ENCODE measurements around the gene FMNL3. TPM values are rescaled to one million over a fixed set of nuclear protein-coding genes. Genes with fewer than 3 reads are reported as not detected.

Gene FMNL3
- polyA plus RNA-seq, 1 experiment, result 15.8 TPM

GRCh38 chr12:49643961-49644619 lies 63.1 kb downstream of the FMNL3 start:
- TF ChIP-seq CTCF (IDR thresholded peaks at IDR 0.05; ENCODE audit: low read depth, low read length), result no peak
- POLR2A ChIA-PET, result interaction anchor here (1.2 to 3.1 kb wide), 2 partner anchors 30 to 97 kb away, joined by 3 to 7 read pairs; partner anchors contain the start of gene TMBIM6
- H3K27me3 ChIP-seq (ENCODE audit: control insufficient read depth, insufficient read depth, low read length), result no peaks in the 10 kb centered on the region

DNA sequence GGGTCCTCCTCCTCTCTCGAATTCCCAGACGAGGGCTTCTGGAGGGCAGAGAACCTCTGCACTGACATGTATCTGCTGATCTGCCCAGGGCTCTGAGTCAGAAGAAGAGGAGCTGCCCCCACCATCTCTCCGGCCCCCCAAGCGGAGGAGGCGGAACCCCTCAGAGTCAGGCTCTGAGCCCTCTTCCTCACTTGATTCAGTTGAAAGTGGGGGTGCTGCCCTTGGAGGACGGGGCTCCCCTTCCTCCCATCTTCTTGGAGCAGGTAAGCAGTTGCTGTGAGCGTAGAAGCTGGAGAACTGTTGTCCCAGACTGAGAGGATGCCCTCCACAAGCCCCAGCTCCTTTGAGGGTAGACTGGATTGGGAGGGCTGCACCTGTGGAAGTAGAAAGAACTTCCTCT lies 64.1 kb downstream of the FMNL3 start:
- Histone ChIP-seq H3K9me3 (ENCODE audit: control insufficient read depth, insufficient read depth, low read length) (no peaks in the 10 kb centered on the region), H3K4me3 (ENCODE audit: low read depth, low read length) (no peak overlapping the region), H3K27me3 (ENCODE audit: control insufficient read depth, insufficient read depth, low read length) (no peaks in the 10 kb centered on the region), H3K27ac (ENCODE audit: low read depth, low read length) (no peak overlapping the region)
- POLR2A ChIA-PET, result interaction anchor here (1.2 to 3.1 kb wide), 2 partner anchors 31 to 98 kb away, joined by 3 to 7 read pairs; partner anchors contain the start of gene TMBIM6
- CTCF ChIA-PET, result interaction anchor here (0.7 to 3.8 kb wide), 5 partner anchors 20 to 98 kb away, joined by 3 to 76 read pairs (median 6); partner anchors contain the start of genes PRPF40B and TMBIM6
- no peak for DNase-seq (ENCODE audit: low read depth, low spot score)
- TF ChIP-seq CTCF (IDR thresholded peaks at IDR 0.05; ENCODE audit: low read depth, low read length), result no peak

More at GRCh38 chr12:49643961-49644619, 63.1 kb downstream of the FMNL3 start:
- H3K27ac ChIP-seq (ENCODE audit: low read depth, low read length), result no peak overlapping the region
- no peak for DNase-seq (ENCODE audit: low read depth, low spot score)
- CTCF ChIA-PET, result interaction anchor here (0.6 to 3.8 kb wide), 9 partner anchors 11 to 108 kb away, joined by 3 to 76 read pairs (median 11); partner anchors contain the start of gene TMBIM6
- H3K4me3 ChIP-seq (ENCODE audit: low read depth, low read length), result no peak overlapping the region
- H3K9me3 ChIP-seq (ENCODE audit: control insufficient read depth, insufficient read depth, low read length), result no peaks in the 10 kb centered on the region

DNA sequence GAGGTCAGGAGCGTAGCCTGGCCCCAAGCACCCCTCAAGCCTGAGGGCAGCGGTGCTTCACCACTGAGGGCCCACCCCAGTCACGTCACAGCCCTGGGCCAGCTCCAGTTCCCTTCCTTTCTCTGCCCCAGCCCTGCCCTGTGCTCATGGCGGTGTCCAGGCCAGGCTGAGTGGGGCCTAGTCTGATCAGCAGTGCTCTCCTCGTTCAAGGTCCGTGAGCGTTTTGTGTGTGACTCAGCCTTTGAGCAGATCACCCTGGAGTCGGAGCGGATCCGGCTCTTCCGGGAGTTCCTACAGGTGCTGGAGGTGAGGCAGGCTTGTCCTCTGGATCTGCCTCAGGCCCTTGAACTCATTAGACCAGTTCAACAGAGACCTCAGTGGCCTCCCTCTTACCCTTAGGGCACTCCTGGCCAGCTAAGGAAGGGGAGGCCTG lies 64.8 kb downstream of the FMNL3 start:
- H3K27me3 ChIP-seq (ENCODE audit: control insufficient read depth, insufficient read depth, low read length), result no peaks in the 10 kb centered on the region
- ChIA-PET POLR2A (interaction anchor here (3.1 kb wide), 1 partner anchor 99 kb away, joined by 7 read pairs; the partner anchor contains the start of gene TMBIM6), CTCF (interaction anchor here (0.6 to 1.9 kb wide), 2 partner anchors 17 to 66 kb away, joined by 3 to 9 read pairs; no protein-coding TSS in a partner anchor)
- H3K4me3 ChIP-seq (ENCODE audit: low read depth, low read length), result no peak overlapping the region
- H3K27ac ChIP-seq (ENCODE audit: low read depth, low read length), result no peak overlapping the region
- TF ChIP-seq CTCF (IDR thresholded peaks at IDR 0.05; ENCODE audit: low read depth, low read length), result no peak
- H3K9me3 ChIP-seq (ENCODE audit: control insufficient read depth, insufficient read depth, low read length), result no peaks in the 10 kb centered on the region
- DNase-seq (ENCODE audit: low read depth, low spot score), result no peak

- CTCF ChIA-PET, result interaction anchor here (0.6 to 1.9 kb wide), 3 partner anchors 16 to 67 kb away, joined by 3 to 9 read pairs (median 4); no protein-coding TSS in a partner anchor
- H3K27ac ChIP-seq (ENCODE audit: low read depth, low read length), result no peak overlapping the region
- H3K4me3 ChIP-seq (ENCODE audit: low read depth, low read length), result no peak overlapping the region
- H3K27me3 ChIP-seq (ENCODE audit: control insufficient read depth, insufficient read depth, low read length), result no peaks in the 10 kb centered on the region
- POLR2A ChIA-PET, result interaction anchor here (3.1 kb wide), 1 partner anchor 100 kb away, joined by 7 read pairs; the partner anchor contains the start of gene TMBIM6
- H3K9me3 ChIP-seq (ENCODE audit: control insufficient read depth, insufficient read depth, low read length), result no peaks in the 10 kb centered on the region
- no peak for TF ChIP-seq CTCF (IDR thresholded peaks at IDR 0.05; ENCODE audit: low read depth, low read length)
- DNase-seq (ENCODE audit: low read depth, low spot score), result no peak
These were observed 65.3 kb downstream of the FMNL3 start for GRCh38 chr12:49641748-49642369.

Data from AG04450 (cell line).